Heart left ventricle (tissue), 16 donors: Measurements from ENCODE around the gene ATXN1. TPM values are rescaled to one million over a fixed set of nuclear protein-coding genes. Genes with fewer than 3 reads are reported as not detected.

Source experiments
- ATAC-seq, 4 donors: fragments of 200-7000 bp; cut with Tn5 transposase; one replicate each; pipeline ENCODE4 v1.9.1; 2020 to 2022; ENCODE audit warnings: moderate library complexity in 4 of 4, mild to moderate bottlenecking in 3 of 4, moderate number of reproducible peaks in 1 of 4
- DNase-seq, 5 donors: peaks; one replicate each; pipeline ENCODE4 v3.0.0-alpha.2; 2020
- H3K27ac ChIP-seq, 12 donors: fragments of 200-600 bp; sonication (generic) in 4 of 12; one replicate each; pipeline versions ENCODE4 v1.5.0 to v1.8.0; 2016 to 2022; ENCODE audit warnings: mild to moderate bottlenecking in 2 of 12
- H3K27me3 ChIP-seq, 9 donors: fragments of 200-600 bp; sonication (generic) in 2 of 9; one replicate each; pipeline versions ENCODE4 v1.5.1 to v1.8.0; 2016 to 2022; ENCODE audit warnings: mild to moderate bottlenecking in 3 of 9
- H3K36me3 ChIP-seq, 9 donors: fragments of 200-600 bp; sonication (generic) in 2 of 9; one replicate each; pipeline versions ENCODE4 v1.5.0 to v1.8.0; 2018 to 2022; ENCODE audit warnings: mild to moderate bottlenecking in 2 of 9
- H3K4me1 ChIP-seq, 12 donors: fragments of 200-600 bp; sonication (generic) in 4 of 12; one replicate each; pipeline versions ENCODE4 v1.5.0 to v1.8.0; 2016 to 2022; ENCODE audit warnings: mild to moderate bottlenecking in 3 of 12
- H3K4me3 ChIP-seq, 12 donors: fragments of 200-600 bp; sonication (generic) in 4 of 12; one replicate each; pipeline versions ENCODE4 v1.5.0 to v1.8.0; 2017 to 2022; ENCODE audit warnings: mild to moderate bottlenecking in 9 of 12, moderate library complexity in 4 of 12
- H3K9me3 ChIP-seq, 12 donors: fragments of 200-600 bp; sonication (generic) in 4 of 12; one replicate each; pipeline versions ENCODE4 v1.5.0 to v1.8.0; 2016 to 2022; ENCODE audit warnings: mild to moderate bottlenecking in 1 of 12
- POLR2A ChIP-seq, 2 donors: fragments of 450-650 bp; IDR thresholded peaks; one replicate each; pipeline ENCODE4 v1.6.1; 2017; ENCODE audit warnings: antibody characterized with exemption in 2 of 2, mild to moderate bottlenecking in 2 of 2, moderate library complexity in 2 of 2
- WGBS, 4 donors: extraction: QIAGEN DNeasy Blood & Tissue Kit in 2 of 4; methylation state at CpG; one replicate each; pipeline versions ENCODE4 v1.1.5 to v1.1.7; 2013 to 2018; 5-methylcytosine and 5-hydroxymethylcytosine counted together
- intact Hi-C, 10 donors: fragments of 100-400 bp; cut with DNase I; formaldehyde crosslinking; loops; one replicate each; pipeline versions ENCODE4 v1.11.1 to v1.14.2; 2022
- polyA plus RNA-seq, 2 donors: library from polyadenylated mRNA; stranded (reverse); fragments of 200-250 nt; gene quantifications; one replicate each; pipeline ENCODE4 v1.2.3, GENCODE V29; 2013
- total RNA-seq, 9 donors: library from RNA; depleted of rRNA in 2 of 9; stranded (reverse); fragments of >200 nt in 2 of 9; fragmentation: NEBNext Ultra II Directional in 3 of 9; extraction: Animal tissue kit (Norgen Biotek cat#: 25700) in 3 of 9; gene quantifications; one replicate each; pipeline versions ENCODE4 v1.1.0 to v1.2.4, GENCODE V29; 2016 to 2023
- TF ChIP-seq, protein P1 (sequence below), 12 donors: fragments of 200-600 bp; sonication (generic) in 4 of 12; IDR thresholded peaks; one replicate each; pipeline versions ENCODE4 v1.5.0 to v1.8.0; 2018 to 2022; ENCODE audit warnings: antibody characterized with exemption in 12 of 12, mild to moderate bottlenecking in 5 of 12
- donor health status: ischemic (EF 13 %, LVEDD 7.1; RV severe dilation, severe dysfunction).
- donor health status: healthy with polysubstance abuse.
- donor health status: DM: no; HTN: yes; CAD: no.
- donor health status: DM: no; HTN: no; CAD: no.
- donor health status: ischemic (EF 25% LVEDD 6.9; RV normal size, moderate dysfunction).
- donor health status: ischemic (EF 25% LVEDD 5.7; RV mildly dilated, moderate dysfunction).
- donor health status: healthy.
- donor health status: DM: yes; HTN: yes; CAD: no.
- donor health status: ischemic (EF 35%, LVEDD 5.7; RV mildly dilated, moderate dysfunction).
- donor health status: nonischemic (EF 11% LVEDD 7.7; RV severe dilation, severe dysfunction).
- donor health status: DM: yes; HTN: yes; CAD: no.
- donor health status: PGD.
- donor health status: ischemic (EF 29% LVEDD 5.4; RV normal size, mild dysfunction).
- donor health status: nonischemic (EF 23%, LVEDD 6.1; RV moderate dilation, normal function).

ATXN1 gene
- total and polyA plus RNA-seq, 11 donors = 8.7 to 51.8 (median 36.0) TPM

DNA sequence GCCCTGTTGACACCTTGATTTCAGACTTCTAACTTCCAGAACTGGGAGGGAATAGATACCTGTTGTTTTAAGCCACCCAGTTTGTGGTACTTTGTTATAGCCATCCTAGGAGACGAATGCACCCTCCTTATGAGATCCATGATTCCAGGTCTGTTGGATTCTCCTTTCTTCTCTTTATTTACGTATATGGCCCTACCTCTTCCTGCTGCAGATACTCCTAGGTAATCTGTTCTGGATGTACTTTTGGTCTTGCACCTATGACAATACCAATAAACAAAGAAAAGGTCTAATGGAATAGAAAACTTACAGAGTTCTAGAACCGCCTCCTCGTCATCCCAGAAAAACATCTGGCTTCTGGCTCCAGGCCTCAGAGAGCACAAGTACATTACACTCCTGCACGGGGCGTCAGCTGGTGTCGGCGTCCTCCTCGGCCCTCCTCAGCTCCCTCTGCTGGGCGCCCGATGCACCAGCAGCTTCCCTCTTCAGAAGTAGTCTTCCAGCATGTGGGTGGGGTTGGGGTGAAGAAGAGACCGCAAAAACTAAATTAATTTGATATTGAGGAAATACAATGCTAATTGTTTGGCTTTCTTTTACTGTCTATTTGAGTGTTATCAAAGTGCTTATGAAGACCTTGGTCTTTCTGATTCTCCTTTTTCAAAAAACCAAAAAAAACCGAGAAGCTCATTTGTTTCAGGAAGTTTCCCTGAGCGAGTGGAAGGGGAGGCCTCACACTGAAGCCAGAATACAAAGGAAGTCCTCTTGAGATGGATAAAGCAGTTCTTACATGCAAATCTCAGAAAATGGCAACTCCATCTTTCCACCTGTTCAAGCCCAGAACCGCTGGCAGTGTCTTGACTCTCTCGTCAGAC, 9.7 kb upstream of the ATXN1 start:
- DNase-seq (peak; percentile 80 to 91 (median 84)), ATAC-seq (peak; percentile 78 to 91 (median 85))
- no peak for TF ChIP-seq POLR2A (IDR thresholded peaks at IDR 0.05)
- TF ChIP-seq, protein P1, sequence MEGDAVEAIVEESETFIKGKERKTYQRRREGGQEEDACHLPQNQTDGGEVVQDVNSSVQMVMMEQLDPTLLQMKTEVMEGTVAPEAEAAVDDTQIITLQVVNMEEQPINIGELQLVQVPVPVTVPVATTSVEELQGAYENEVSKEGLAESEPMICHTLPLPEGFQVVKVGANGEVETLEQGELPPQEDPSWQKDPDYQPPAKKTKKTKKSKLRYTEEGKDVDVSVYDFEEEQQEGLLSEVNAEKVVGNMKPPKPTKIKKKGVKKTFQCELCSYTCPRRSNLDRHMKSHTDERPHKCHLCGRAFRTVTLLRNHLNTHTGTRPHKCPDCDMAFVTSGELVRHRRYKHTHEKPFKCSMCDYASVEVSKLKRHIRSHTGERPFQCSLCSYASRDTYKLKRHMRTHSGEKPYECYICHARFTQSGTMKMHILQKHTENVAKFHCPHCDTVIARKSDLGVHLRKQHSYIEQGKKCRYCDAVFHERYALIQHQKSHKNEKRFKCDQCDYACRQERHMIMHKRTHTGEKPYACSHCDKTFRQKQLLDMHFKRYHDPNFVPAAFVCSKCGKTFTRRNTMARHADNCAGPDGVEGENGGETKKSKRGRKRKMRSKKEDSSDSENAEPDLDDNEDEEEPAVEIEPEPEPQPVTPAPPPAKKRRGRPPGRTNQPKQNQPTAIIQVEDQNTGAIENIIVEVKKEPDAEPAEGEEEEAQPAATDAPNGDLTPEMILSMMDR (IDR thresholded peaks at IDR 0.05) = peak; percentile 88 to 99 (median 93)
- Histone ChIP-seq H3K4me3 (no peak overlapping the region), H3K27ac (peak overlapping the region in 4 of 12 donors; percentile 11 to 63 (median 28)), H3K36me3 (no peaks in the 10 kb centered on the region), H3K4me1 (peaks cover 0 to 45% (median 31%) of the 10 kb centered on the region in 12 donors), H3K9me3 (no peaks in the 10 kb centered on the region), H3K27me3 (no peaks in the 10 kb centered on the region)
- intact Hi-C loops = loop anchor here in 4 of 10 donors (2.0 to 10.0 kb wide), 7 partner anchors 192 to 439 kb away; no protein-coding TSS in a partner anchor
- 30 to 34% (median 32%) methylated on average over 16 of the region's 16 CpGs for WGBS, 4 donors

DNA sequence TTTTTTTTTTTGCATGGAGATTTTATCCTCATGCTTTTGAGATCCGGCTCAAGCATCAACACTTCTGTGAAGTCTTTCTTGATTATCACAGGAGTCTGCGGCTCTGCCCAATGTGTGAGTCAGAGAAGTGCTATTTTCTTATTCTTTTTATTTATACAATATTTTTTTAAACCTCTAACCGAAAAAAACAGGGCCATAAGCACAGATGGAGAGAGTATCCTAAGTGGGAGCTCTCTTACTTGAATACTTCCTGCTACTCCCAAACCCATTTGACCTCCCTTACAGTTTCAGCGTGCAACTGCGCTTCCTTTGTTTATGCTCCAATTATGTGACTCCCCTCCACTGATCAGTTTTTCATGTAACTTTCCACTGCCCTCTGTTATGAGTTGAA, 8.7 kb upstream of the ATXN1 start:
- H3K27ac ChIP-seq = peak overlapping the region in 8 of 12 donors; percentile 19 to 65 (median 43)
- H3K4me3 ChIP-seq = no peak overlapping the region
- H3K9me3 ChIP-seq = no peaks in the 10 kb centered on the region
- H3K36me3 ChIP-seq = no peaks in the 10 kb centered on the region
- 60 to 69% (median 61%) methylated on average over 5 of the region's 5 CpGs for WGBS, 4 donors
- intact Hi-C loops = loop anchor here (2.0 to 10.0 kb wide), 11 partner anchors 192 to 533 kb away; partner anchors contain the start of gene GMPR (in 1 of the 10)
- H3K4me1 ChIP-seq = peaks cover 0 to 54% (median 31%) of the 10 kb centered on the region in 12 donors
- no peak for DNase-seq
- no peak for ATAC-seq
- no peak for TF ChIP-seq POLR2A (IDR thresholded peaks at IDR 0.05)
- TF ChIP-seq, protein P1 (IDR thresholded peaks at IDR 0.05) = no peak
- H3K27me3 ChIP-seq = no peaks in the 10 kb centered on the region

DNA sequence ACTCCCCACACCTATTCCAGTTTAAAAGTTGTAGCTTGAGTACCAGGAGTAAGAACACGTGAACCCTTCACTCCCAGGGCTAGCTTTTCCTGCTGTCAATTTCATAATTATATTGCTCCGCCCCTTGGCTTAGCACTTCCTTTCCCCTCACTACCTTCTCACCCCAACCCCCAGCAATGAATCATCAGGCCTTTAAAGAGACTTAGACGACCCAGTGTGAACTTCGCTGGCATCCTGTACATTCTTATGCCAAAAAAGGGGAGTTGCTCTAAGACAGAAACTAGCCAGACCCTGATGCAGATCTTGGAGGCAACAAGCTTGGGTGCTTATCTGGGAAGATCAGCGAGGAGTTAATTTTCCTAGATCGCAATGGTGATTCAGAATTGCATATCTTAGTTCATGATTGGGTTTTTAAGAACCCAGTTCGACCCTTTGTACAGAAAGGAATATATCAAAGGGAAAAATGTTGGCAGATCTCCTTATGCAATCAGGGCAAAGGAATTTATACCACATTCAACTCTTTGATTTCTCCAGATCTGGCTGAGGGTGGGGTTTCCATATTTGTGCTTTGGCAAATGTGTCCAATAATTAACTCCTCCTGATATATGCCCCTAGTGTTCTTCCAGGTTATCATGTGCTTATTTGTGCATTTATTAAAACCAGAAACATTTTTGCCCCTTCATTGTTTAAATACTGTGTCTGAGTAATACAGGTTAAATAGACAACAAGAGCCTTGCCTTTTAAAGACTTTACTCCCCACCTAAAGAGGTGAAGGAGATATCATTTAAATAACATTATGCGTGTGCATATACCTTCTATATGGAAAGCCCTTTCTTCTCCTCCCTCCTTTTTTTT, 8.1 kb upstream of the ATXN1 start:
- DNase-seq (peak in 3 of 5 donors; percentile 54 to 68 (median 55)), ATAC-seq (peak; percentile 55 to 84 (median 80))
- Histone ChIP-seq H3K36me3 (no peaks in the 10 kb centered on the region), H3K4me1 (peaks cover 0 to 60% (median 32%) of the 10 kb centered on the region in 12 donors), H3K9me3 (no peaks in the 10 kb centered on the region), H3K4me3 (no peak overlapping the region), H3K27ac (peak overlapping the region in 11 of 12 donors; percentile 19 to 65 (median 57)), H3K27me3 (no peaks in the 10 kb centered on the region)
- intact Hi-C loops = loop anchor here in 8 of 10 donors (5.0 to 10.0 kb wide), 8 partner anchors 193 to 532 kb away; partner anchors contain the start of gene GMPR (in 1 of the 8)
- TF ChIP-seq POLR2A (IDR thresholded peaks at IDR 0.05) = no peak
- 32 to 47% (median 34%) methylated on average over 8 of the region's 8 CpGs for WGBS, 4 donors

DNA sequence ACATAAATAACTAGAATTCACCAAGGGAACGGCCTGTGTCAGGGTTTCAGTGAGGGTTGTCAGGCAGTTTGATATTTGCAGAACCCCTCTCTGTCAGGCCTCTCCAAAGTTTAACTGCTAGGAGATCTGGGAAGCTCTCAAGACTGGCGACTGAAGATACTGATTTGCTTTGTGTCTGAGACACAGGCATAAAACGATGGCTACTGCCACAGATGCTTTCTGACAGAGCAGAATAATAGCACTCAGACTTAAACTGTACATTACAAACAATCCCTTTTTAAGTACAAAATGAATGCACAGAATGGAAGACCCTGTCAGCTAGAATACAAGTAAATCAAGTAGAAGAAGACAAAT, 7.2 kb upstream of the ATXN1 start:
- Histone ChIP-seq H3K4me3 (no peak overlapping the region), H3K27me3 (no peaks in the 10 kb centered on the region), H3K4me1 (peaks cover 0 to 65% (median 32%) of the 10 kb centered on the region in 12 donors), H3K27ac (peak overlapping the region in 11 of 12 donors; percentile 19 to 65 (median 57)), H3K9me3 (no peaks in the 10 kb centered on the region), H3K36me3 (no peaks in the 10 kb centered on the region)
- intact Hi-C loops = loop anchor here in 8 of 10 donors (5.0 to 10.0 kb wide), 8 partner anchors 194 to 531 kb away; partner anchors contain the start of gene GMPR (in 1 of the 8)
- ATAC-seq (no peak), DNase-seq (no peak)
- TF ChIP-seq, protein P1 (IDR thresholded peaks at IDR 0.05) = no peak
- no peak for TF ChIP-seq POLR2A (IDR thresholded peaks at IDR 0.05)
- 46 to 59% (median 53%) methylated on average over 3 of the region's 3 CpGs for WGBS, 4 donors
